AG08396 (cell line): ENCODE results near the gene TBC1D24.
"Not testable (repeated sequence)": the region's sequence is repeated elsewhere in the genome, so short reads cannot be mapped to it uniquely, and the experiment has no call there.

Source experiments
- DNase-seq: peaks from one replicate; pipeline ENCODE4 v3.0.0; 2012; ENCODE audit warnings: low spot score, mixed read lengths

TBC1D24 gene

GRCh38 chr16:2468725-2469398, 6.1 kb upstream of the TBC1D24 start:
- DNase-seq = no peak

GRCh38 chr16:2469399-2470233, 5.3 kb upstream of the TBC1D24 start:
- DNase-seq = no peak

- DNase-seq = no peak
Observed at GRCh38 chr16:2470234-2470601, 4.7 kb upstream of the TBC1D24 start.

- DNase-seq = no peak
Observed at GRCh38 chr16:2470603-2471015, 4.3 kb upstream of the TBC1D24 start.

- peak; percentile 71 for DNase-seq
Observed at GRCh38 chr16:2471016-2471652, 3.8 kb upstream of the TBC1D24 start, which contains the start of gene NTN3. Gene NTN3, plus strand, starts transcription at chr16:2471297. Its CDS starts 405 bp downstream, at chr16:2471702.

GRCh38 chr16:2471653-2472487, 3.1 kb upstream of the TBC1D24 start:
- no peak for DNase-seq

GRCh38 chr16:2472488-2472864, 2.5 kb upstream of the TBC1D24 start:
- no peak for DNase-seq

- DNase-seq = no peak
Observed at GRCh38 chr16:2472885-2473445, 2.0 kb upstream of the TBC1D24 start.

GRCh38 chr16:2473446-2473926, 1.4 kb upstream of the TBC1D24 start:
- no peak for DNase-seq

- DNase-seq = peak; percentile 82
Observed at GRCh38 chr16:2473999-2474876, 689 bp upstream of the TBC1D24 start.

- no peak for DNase-seq
Observed at GRCh38 chr16:2475413-2476344, 752 bp downstream of the TBC1D24 start.

GRCh38 chr16:2476345-2476720, 1.4 kb downstream of the TBC1D24 start:
- no peak for DNase-seq

- DNase-seq = no peak
Observed at GRCh38 chr16:2476741-2477140, 1.8 kb downstream of the TBC1D24 start.

GRCh38 chr16:2477327-2477726, 2.4 kb downstream of the TBC1D24 start:
- DNase-seq = no peak

- DNase-seq = no peak
Observed at GRCh38 chr16:2478279-2478678, 3.4 kb downstream of the TBC1D24 start.

GRCh38 chr16:2479996-2480395, 5.1 kb downstream of the TBC1D24 start:
- not testable (repeated sequence) for DNase-seq

GRCh38 chr16:2480948-2481347, 6.0 kb downstream of the TBC1D24 start:
- DNase-seq = no peak

- no peak for DNase-seq
Observed at GRCh38 chr16:2481676-2482075, 6.7 kb downstream of the TBC1D24 start.

GRCh38 chr16:2482249-2482648, 7.3 kb downstream of the TBC1D24 start:
- no peak for DNase-seq
